GM19395 (cell line): ENCODE data around the gene GRK1.
A peak's percentile ranks its signal among the peaks of the same experiment; 100 is the strongest.
"Not testable (repeated sequence)": the region's sequence is repeated elsewhere in the genome, so short reads cannot be mapped to it uniquely, and the experiment has no call there.

Source experiments
- ATAC-seq: cut with Tn5 transposase; IDR thresholded peaks from one replicate; pipeline ENCODE4 v1.9.1; 2021; ENCODE audit warnings: mild to moderate bottlenecking, moderate library complexity; ENCODE audit not compliant: unreplicated experiment

Gene GRK1

DNA sequence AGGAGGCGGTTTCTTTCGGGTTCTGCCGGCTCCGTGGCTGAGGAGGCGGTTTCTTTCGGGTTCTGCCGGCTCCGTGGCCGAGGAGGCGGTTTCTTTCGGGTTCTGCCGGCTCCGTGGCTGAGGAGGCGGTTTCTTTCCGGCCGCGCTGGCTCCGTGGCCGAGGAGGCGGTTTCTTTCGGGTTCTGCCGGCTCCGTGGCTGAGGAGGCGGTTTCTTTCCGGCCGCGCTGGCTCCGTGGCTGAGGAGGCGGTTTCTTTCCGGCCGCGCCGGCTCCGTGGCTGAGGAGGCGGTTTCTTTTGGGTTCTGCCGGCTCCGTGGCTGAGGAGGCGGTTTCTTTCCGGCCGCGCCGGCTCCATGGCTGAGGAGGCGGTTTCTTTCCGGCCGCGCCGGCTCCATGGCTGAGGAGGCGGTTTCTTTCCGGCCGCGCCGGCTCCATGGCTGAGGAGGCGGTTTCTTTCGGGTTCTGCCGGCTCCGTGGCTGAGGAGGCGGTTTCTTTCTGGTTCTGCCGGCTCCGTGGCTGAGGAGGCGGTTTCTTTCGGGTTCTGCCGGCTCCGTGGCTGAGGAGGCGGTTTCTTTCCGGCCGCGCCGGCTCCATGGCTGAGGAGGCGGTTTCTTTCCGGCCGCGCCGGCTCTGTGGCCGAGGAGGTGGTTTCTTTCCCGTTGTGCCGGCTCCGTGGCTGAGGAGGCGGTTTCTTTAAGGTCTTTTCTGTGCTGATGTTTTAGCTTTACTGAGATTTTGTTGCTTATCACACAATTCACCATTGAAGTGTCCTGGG, 85.4 kb downstream of the GRK1 start:
- not testable (repeated sequence) for ATAC-seq

DNA sequence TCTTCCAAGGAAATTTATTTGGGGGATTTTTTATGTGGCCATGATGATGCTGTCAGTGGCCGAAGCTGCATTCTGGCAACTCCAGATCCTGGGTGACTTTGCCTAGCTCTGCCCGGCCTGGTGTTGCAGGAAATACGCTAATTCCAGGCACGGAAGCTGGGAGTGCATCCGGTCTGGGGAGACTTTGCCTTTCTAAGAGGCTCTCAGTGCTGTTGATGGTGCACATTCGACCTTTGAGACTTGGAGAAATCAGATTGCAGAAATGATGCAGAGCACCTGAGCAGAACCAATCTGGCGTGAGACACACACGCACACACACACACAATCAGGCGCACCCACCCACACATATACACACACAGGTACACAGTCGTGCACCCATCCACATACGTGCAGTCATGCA, 86.2 kb downstream of the GRK1 start:
- ATAC-seq, result no peak

- ATAC-seq, result no peak
Observed at GRCh38 chr13:113754242-113754641, 87.2 kb downstream of the GRK1 start.

DNA sequence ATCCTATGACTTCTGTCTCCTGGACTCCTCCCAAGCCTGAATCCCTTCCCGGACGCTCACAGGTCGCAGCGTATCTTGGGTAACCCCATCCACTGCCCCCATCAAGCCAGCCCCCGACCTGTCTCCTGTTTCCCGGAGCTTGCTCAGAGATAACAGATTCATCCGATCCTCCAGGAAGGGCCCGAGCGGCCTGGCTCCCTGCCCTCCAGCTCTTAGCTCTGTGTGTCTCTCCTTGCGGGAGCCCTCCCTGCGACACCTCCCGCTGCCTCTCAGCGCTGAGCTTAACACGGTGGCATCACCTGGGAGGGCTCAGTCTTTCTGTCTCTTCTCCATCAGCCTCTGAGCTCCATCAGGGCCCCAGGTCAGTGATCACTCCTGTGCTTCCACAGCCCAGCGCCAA, 87.7 kb downstream of the GRK1 start:
- ATAC-seq, result no peak

- no peak for ATAC-seq
Observed at GRCh38 chr13:113756441-113757097, 89.5 kb downstream of the GRK1 start.

- ATAC-seq, result peak; percentile 86
Observed at GRCh38 chr13:113758651-113759524, 91.9 kb downstream of the GRK1 start, which contains the start of gene TMEM255B. Gene TMEM255B (plus strand): TSS chr13:113759226. CDS start chr13:113759270, 44 bp downstream.

- ATAC-seq, result peak; percentile 5
Observed at GRCh38 chr13:113759525-113760137, 92.6 kb downstream of the GRK1 start.

GRCh38 chr13:113761136-113761535, 94.1 kb downstream of the GRK1 start:
- ATAC-seq, result no peak

DNA sequence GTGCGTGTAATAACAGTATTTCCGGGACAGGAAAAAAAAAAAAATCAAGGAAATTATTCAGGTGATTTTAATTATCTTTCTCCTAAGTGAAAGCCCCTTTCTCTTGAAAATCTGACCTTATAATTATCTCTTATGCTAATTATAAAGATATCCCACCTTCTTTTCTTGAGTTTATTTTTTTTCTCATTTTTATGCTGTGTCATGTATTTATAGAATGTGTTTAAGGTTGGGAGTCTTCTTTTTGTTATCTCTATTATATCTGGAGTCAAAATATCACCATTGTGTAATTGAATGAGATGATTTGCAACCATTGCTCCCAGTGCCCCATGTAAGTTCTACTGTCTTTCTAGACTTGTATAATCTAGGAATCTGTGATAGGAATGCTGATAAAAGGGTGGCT, 95.1 kb downstream of the GRK1 start:
- ATAC-seq, result no peak

DNA sequence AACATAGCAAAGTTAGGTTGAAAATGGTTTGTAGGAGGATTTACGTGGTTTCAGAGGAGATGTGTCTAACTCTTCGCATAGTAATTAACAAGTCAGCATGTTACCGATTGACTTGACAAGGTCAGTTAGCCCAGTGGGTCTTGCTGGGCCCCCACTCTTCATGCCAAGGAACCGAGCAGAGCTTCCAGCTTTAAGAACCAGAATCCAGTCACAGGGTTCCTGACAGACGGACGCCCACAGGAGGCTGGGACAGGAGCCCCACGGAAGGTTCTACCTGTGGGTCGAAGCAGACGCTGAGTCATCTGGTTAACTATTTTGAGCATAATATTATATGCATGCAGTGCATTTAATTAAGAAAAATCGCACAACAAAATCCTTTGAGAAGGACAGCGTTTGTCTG, 95.5 kb downstream of the GRK1 start:
- no peak for ATAC-seq

DNA sequence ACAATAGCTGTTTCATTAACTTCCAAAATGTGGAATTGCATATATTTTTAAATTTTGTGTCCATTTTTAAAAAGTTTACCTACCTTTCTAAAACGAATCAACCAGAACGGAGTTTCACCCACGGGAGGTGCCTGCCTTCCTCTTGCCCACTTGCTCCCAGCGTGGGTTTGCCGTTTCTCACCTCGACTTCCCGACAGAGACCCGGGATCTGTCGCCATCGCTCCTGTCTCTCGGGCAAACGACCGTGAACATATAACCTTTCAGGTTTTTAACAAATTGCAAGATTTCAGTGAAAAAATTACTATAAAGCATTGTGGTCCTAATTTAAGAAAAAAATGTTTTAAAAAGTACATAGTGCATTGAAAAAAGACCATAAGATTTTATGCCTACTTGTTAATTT, 96.2 kb downstream of the GRK1 start:
- no peak for ATAC-seq

GRCh38 chr13:113763961-113764792, 97.2 kb downstream of the GRK1 start:
- ATAC-seq, result no peak

DNA sequence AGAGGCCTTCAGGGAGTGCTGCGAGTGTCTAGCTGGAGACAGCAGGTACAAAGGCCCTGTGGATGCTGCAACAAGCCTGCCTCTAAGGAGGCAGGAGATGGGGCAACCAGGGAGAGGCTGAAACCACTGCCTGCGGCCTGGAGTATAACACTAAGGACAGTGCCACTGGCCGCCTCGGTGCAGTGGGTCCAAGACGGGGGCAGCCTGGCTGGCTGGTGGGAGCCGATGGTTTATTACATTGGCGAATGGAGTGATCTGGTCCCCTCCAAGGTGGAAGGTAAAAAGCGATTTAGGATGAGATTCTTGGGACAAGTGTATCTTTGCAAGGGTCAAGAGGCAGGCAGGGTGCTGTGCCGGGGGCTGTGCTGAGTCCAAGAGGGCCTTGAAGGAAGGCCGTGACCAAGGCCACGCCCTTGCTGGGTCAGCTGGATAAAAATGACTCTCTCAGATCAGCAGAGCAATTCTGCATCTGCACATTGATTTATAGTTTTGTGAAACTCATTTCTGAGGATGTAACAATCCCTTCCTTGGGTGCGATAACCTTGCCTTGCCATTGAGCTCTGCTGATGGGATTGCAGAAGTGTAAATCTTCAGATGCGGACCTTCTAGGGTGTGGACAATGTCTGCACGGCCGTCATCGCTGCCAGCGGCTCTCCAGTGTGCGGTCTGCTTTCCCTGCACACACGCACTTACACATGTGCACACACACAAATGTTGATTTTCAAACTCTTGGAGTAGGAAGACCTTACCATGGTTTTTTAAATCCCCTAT, 98.0 kb downstream of the GRK1 start:
- ATAC-seq, result no peak

GRCh38 chr13:113765564-113765910, 98.5 kb downstream of the GRK1 start:
- ATAC-seq, result no peak

DNA sequence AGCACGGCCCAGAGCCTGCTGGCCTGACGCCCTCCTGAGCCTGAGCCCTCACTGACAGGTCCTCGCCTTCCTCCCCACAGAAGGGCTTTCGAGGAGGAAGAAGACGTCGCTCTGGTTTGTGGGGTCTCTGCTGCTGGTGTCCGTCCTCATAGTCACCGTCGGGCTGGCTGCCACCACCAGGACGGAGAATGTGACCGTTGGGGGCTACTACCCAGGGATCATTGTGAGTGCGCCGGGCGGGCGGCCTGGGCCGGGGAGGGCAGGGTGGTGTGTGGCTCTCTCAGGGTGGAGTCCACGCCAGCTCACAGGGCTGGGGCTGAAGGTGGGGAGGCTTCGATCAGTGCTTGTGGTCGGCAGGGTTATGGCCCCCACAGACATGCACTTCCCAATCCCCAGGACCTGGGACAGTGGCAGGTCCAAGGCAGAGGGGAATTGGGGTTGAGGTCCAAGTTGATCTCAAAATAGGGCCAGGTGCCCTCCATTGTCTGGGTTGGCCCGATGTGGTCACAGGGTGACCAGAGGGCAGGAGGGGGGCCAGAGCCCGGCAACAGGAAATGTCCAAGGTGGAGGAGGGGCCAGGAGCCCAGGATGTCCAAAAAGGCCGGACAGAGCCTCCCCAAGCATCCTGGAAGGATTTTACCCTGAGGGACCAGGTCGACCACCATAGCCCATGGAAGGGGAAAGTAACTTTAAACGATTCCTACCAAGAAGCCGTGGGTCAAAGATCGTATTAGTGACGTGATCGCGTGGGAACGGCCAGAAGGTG, 99.2 kb downstream of the GRK1 start:
- no peak for ATAC-seq

GRCh38 chr13:113767366-113767765, 100.3 kb downstream of the GRK1 start:
- ATAC-seq, result no peak

GRCh38 chr13:113768018-113768905, 101.2 kb downstream of the GRK1 start:
- no peak for ATAC-seq

- ATAC-seq, result no peak
Observed at GRCh38 chr13:113769106-113769505, 102.1 kb downstream of the GRK1 start.
